GM21528 (cell line): ENCODE data around the gene PIGK.
"Not testable (repeated sequence)": the region's sequence is repeated elsewhere in the genome, so short reads cannot be mapped to it uniquely, and the experiment has no call there.

Source experiments
- ATAC-seq: cut with Tn5 transposase; IDR thresholded peaks from one replicate; pipeline ENCODE4 v1.9.1; 2021; ENCODE audit warnings: mild to moderate bottlenecking, moderate library complexity; ENCODE audit not compliant: unreplicated experiment, low FRiP score

PIGK gene

DNA sequence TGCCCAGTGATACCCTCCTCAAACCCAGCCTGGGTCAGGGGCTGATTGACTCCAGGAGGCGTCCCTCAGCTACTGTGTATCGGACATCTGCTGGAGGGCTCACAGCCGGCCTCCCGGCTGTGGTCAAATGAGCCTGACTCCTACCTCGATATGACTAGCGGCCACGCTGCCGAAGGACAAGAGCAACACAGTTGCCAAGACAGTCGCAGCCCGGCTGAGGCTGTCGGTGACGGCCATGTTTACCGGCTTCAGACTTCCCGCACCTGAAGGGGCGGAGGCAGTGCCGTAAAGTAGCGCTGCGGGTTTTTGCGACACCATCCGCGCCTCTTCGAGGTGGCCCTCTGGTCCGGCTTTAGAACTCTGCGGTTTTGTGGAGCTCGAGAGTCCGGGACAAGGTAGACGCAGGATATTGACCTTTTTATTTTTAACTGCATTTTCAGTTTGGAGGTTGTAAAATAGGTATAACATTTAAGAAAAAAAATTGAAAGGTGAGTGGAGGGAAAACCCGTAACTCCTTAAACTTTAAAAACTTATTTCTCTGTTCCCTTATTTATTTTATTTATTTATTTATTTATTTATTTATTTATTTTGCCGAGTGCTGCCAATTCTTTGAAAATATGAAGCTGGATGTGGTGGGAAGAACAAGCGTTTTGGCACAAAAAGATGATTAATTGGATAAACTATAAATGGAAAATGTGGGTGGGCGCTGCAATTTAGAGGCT lies at the start of gene PIGK:
Gene PIGK, minus strand, starts transcription at position 265 of the 722 bp plus-strand sequence. Its CDS starts 28 bp downstream, at position 237.
- peak; percentile 96 for ATAC-seq

DNA sequence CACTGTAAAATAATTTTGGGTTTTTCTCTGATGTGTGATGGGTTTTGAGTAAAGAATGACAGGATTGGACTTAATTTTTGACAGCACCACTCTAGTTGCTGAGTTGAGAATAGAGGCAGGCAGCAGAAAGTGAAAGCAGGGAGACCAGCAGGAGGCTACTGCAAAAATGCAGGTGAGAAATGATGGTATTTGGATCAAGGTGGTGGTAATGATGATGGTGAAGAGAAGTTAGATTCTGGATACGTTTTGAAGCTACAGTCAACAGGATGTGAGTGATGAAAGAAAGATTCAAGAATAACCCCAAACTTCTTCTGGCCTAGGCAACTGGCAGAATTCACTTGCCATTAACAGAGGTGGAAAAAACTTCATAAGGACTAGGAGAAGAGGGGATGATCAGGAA lies 47.8 kb upstream of the PIGK start:
- ATAC-seq, result no peak

DNA sequence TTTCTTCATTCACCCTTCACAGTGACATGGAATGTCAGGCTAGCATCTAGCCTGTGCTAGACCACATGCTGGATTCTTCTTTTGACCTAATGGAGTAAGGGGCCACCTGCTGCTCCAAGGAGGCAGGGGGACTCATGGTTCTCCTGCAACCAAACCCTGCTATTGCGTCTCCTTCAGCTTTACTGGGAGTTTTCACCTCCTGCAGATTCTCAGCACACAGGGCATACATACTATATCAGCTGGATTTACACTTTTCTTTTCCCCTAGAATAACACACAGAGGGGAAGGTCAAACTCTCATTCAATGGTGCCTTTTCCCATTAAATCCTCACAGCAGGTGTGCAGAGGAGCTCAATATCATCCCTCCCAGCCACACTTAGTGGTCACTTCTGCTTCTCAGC lies 46.0 kb upstream of the PIGK start:
- ATAC-seq, result no peak

DNA sequence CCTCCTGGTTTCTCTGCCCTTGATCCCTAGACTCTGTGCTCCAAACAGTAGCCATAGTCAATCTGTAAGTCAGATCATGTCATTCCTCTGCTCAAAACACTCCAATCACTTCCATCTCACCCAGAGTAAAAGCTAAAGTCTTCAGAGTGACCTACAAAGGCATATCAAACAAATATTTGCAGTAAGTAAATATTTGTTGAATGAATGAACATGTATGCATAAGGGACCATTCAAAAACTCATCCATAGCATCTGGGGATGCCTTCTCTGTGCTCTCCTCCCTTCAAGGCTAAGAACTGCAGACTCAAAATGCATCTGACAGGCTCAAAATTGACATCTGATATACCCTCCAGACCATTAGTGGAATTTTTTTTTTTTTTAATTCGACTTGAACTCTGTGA lies 44.5 kb upstream of the PIGK start:
- ATAC-seq, result no peak

DNA sequence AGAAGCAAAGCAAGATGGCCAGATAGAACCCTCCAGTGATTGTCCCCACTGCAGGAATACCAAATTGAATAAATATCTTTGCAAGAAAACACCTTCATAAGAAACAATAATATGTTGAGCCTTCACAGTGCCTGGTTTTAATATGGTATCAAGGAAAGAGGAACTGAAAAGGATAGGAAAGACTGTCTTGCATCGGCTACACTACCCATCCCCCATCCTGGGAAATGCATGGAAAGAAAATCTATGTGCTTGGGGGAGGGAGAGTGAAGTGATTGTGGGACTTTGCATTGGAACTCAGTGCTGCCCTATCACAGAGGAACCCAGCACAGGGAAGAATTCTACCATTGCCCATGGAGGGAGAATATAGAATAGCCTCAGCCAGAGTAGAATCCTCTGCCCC lies 34.0 kb upstream of the PIGK start:
- ATAC-seq, result no peak

DNA sequence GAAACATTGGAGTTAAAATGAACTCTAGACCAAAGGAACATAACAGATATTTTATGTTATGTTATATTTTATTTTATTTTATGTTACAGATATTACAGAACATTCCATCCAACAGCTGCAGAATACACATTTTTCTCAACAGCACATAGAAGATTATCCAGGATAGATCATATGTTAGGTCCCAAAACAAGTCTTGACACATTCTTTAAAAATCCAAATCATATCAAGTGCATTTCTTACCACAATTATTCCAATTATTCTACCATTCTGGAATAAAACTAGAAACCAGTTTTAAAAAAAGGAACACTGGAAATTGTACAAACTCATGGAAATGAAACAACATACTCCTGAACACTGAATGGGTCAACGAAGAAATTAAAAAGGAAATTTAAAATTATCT lies 30.9 kb upstream of the PIGK start:
- ATAC-seq, result no peak

DNA sequence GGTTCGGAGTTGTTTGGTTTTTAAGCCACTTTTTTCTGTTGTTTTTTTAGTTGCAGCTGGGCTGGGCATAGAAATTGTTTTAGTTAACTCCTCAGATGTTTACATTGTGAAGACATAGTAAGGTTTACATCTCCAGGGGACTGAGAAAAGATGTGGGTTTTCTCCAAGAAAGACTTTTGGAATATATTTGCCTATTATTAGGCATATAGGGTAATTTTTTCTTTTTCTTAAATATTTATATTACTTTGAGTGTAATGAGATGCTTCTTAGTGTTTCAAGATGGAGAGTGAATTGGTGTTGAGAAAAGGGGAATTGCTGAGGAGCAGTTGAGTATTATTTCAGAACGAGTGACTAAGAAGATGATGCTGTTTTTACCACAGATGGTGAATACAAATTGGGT lies 26.6 kb upstream of the PIGK start:
- ATAC-seq, result no peak

DNA sequence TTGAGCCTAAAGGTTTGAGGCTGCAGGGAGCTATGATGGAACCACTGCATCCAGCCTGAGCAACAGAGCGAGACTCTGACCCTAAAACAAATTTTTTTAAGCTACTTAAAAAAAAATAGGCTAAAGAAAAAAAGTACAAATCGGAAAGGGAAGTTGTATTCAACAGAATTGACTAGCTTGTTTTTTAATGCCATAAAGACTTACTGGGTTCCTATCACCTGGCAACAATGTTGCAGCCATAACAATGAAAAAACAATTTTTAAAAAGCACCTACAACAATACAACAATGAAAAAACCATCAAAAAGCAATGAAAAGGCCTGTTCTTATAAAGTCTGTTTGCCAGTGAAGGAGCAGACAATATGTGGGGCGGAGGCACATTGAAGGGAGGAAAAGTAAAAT lies 20.1 kb upstream of the PIGK start:
- ATAC-seq, result no peak

DNA sequence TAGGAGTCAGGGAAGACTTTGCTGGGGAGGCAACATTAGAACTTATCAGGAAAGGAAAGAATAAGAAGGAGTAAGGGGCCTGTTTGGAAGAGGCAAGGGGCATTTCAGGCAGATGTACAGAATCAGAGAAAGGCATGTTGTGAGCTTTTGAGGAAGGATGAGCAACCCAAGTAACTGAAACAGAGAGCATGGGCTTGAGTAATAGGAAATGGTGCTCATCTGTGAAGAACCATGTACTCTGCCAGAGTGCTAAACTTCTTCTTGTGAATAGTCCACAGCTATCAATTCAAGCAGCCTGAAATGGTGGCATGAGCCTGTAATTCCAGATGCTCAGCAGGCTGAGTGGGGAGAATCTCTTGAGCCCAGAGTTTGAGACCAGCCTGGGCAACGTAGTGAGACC lies 19.2 kb upstream of the PIGK start:
- ATAC-seq, result no peak

DNA sequence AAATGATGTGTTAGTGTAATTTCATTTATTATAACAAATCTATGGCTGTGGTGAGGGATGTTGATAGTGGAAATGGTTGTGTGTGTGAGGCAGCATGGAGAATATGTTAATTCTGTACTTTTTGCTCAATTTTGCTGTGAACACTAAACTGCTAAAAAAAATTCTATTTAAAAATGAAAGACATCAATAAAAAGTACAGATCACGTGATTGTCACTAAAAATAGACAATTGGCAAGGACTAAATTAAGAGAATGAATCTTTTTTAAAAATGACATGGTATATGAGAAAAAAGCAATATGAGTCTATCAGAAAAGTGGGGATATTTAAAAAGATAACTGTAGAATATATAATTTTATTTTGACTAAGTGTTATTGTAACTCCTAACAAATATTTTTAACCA lies 15.7 kb upstream of the PIGK start:
- ATAC-seq, result no peak

DNA sequence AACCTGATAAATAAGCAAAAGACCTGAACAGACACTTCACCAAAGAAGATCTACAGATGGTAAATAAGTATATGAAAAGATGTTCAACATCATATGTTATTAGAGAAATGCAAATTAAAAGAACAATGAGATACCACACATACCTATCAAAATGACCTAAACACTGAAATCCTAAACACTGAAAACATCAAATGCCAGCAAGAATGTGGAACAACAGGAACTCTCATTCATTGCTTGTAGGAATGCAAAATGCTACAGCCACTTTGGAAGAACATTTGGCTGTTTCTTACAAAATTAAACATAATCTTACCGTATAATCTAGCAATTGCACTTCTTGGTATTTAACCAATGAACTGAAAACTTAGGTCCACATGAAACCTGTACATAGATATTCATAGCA lies 14.9 kb upstream of the PIGK start:
- no peak for ATAC-seq

DNA sequence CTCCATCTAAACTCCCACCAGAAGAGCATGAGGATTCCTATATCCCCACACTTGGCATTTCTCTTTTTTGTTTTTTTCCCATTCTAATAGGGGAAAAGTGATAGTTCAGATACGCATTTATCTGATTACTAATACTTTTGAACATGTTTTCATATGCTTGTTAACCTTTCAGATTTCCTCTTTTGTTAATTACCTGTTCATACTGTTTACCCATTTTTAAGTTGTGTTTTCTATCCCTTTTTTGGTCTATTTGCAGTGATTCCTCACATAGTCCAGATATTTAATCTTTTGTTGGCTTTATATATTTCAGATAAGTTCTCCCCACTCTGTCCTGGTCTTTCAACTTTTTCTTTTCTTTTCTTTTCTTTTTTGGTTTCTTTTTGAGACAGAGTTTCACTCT lies 13.6 kb upstream of the PIGK start:
- ATAC-seq, result no peak

DNA sequence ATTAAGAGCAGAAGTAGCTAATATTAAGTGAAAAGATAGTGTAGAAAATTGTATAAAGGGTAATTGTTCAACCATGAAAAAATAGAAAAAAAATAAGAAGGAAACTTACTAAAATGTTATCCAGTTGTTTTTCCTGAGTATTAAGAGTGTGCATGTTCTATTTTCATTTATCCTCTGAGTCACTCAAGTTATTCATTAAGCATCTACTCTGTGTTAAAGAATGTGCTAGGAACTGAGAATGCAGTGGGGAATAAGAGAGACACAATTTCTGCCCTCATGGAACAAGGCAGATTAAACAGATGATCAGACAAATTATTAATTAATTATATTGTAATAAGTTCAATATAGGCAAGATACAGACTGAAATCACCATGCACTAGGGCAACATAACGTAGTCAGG lies 10.8 kb upstream of the PIGK start:
- no peak for ATAC-seq

DNA sequence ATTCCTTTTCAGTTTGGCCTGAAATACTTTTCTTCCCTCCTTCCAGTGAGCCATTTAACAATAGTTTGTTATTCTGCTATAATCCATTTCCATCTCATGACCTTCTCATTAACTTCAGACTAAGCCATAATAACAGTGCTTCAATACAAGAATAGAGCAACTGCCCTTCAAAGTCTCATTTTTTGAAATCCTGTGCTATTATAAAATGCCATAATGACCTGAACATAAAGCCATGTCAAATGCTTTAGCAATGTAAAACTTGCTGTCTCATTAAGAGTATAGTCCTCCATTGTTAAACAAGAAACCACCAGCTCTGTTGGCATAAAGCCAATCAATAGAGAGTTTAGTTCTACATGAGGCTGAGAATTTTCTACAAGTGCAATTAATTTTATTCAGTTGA lies 9.6 kb upstream of the PIGK start:
- ATAC-seq, result no peak

DNA sequence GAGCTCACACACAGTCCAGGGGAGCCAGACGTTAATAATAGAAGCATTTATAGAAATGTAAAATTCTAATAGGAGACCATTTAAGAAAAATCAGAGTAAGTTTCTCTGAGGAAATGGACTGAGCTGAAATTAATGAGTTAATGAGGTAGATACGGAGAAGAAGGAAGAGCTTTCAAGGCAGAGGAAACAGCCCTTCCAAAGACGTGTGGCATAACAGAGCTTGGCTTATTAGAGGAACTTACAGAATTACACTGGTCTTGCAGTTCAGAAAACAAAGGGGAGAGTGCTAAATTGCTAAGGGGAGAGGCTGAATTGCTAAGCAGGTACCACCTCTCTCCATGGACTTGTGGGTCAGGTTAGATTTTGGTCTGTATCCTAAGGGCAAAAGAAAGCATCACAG lies 8.2 kb upstream of the PIGK start:
- ATAC-seq, result no peak

DNA sequence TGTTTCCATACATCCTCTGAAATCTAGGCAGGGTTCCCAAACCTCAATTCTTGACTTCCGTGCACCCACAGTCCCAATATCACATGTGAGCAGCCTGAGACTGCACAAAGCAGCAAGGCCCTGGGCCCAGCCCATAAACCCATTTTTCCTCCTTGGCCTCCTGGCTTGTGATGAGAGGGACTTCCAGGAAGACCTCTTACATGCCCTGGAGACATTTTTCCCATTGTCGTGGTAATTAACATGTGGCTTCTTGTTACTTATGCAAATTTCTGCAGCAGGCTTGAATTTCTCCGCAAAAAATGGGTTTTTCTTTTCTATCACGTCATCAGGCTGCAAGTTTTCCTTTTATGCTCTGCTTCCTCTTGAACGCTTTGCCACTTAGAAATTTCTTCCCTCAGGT lies 3.3 kb upstream of the PIGK start:
- ATAC-seq, result no peak

DNA sequence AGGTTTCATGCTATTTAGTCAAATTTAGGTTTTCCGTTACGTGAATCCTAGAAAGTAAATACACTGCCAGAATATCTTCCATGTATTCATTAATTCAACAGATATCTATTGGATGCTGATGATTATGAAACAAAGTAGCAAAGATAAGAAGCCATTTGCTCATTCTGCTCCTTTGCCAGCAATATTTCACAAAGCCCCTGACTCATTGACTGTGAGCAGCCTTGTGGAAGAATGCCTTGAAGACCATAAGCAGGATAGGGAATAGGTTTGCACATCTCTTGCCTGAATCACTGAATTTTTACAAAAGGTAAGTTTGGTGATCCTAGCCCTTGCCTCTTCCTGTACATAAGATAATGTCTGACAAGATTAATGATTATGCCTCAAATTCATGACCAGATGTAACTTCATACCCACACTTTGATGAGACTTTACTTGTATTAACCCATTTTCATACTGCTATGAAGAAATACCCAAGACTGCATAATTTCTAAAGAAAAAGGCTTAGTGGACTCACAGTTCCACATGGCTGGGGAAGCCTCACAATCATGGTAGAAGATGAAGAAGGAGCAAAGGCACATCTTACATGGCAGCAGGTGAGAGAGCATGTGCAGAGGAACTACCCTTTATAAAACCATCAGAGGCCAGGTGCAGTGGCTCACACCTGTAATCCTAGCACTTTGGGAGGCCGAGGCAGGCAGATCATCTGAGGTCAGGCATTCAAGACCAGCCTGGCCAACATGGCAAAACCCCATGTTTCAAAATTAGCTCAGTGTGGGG lies 1.6 kb upstream of the PIGK start:
- no peak for ATAC-seq

DNA sequence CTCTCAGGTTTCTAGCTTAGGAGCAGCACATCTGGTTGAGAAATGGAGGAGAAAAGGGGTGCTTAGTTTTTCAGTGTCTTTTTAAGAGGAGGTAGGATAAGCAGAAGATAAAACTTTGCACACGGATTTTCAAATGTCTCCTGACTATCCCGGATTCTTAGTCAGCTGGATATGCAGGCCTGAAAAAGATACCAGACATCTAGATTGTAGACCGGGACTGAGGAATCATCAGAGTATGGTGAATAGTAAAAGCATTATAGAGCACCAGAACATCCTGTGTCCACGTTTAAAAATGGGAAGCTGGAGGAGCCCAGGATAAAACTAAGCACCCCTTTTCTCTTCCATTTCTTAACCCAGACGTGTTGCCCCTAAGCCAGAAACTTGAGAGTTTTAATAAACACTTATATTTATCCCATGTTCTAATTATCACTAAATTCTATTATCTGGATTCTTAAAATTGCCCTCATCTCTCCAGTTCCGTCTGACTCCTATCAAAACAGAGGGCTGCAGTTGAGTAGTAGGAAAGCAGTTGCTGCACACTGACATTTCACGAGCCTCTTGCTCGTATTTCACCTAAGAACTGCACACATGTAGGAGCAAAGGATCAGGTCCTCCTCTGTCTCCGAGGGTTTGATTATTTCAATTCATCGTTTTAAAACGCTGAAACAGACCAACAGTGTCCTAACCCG lies 609 bp downstream of the PIGK start:
- ATAC-seq, result peak; percentile 50

DNA sequence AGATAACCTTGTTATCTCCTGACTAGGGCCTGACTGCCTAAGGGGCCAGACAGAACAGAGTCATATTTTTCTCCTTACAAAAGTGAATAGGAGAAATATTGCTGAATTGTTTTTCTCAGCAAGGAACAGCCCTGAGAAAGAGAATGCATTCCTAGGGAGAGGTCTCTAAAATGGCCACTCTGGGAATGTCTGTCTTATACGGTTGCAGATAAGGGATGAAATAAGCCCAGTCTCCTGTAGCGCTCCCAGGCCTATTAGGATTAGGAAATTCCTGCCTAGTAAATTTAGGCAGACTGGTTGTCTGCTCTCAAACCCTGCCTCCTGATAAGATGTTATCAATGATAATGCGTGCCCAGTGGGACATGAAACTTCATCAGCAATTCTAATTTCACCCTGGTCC lies 15.2 kb downstream of the PIGK start:
- not testable (repeated sequence) for ATAC-seq

DNA sequence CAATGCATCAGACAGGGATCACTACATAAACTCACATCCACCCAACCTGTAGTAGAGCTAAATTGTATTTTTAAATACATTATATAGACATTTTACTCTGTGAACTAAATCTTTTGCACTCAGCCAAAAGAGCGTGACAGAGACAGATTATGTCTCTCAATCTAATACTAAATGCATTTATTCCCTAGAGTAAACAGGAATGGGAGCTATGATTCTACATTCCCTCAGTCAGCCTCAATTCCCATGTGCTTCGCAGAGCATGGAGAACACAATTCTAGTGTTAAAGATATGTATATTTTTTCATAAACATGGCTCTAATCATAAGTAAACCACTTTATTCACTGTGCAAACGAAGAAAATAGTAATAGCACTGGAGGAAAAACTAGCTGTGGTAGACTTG lies 16.5 kb downstream of the PIGK start:
- ATAC-seq, result no peak

DNA sequence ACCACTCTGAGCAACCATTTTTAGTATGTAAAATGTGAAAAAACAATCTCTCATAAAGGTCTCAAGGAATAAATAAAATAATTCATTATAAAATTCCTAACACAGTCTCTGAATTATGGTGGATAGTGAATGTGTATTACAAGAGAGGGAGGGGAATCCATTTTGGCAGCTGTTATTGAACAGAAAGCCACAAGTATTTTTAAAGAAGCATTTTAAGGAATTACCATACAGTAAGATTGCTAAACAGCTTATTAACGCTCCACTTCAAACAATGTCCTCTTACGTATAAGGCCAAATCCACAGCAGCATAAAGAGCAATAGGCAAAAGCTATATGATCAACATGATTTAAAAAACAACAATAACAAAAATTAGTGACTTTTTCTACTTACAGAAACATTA lies 18.4 kb downstream of the PIGK start:
- ATAC-seq, result no peak

DNA sequence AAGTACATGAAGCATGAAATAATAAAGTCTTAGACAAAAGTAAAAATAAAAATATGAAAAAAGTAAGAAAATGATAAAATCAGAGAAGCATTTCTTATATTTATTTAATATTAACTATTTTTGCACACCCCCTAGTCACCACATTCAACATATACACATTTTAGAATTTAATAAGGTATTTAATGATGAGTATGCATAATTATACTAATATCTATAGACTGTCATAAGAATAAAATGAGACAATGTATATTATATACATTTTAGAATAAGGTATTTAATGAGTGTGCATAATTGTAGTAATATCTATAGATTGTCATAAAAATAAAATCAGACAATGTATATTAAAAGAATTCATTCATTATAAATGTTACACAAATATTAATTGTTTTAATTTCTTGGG lies 18.9 kb downstream of the PIGK start:
- no peak for ATAC-seq
